Thoracic aorta (tissue), 2 donors: ENCODE data around the gene LGALS9C. TPM values are rescaled to one million over a fixed set of nuclear protein-coding genes. Genes with fewer than 3 reads are reported as not detected.
"Not testable (repeated sequence)": the region's sequence is repeated elsewhere in the genome, so short reads cannot be mapped to it uniquely, and the experiment has no call there.

ENCODE experiments used
- ATAC-seq: fragments of 150-250 bp; one replicate; pipeline ENCODE4 v1.8.0; 2017; ENCODE audit warnings: low read depth; ENCODE audit not compliant: insufficient number of reproducible peaks, low FRiP score
- DNase-seq: peaks from one replicate; pipeline ENCODE4 v3.0.0-alpha.2; 2020; ENCODE audit warnings: low spot score
- H3K27ac ChIP-seq, 2 donors: fragments of 200-600 bp; sonication (generic); 1 replicate in 1 of 2; 2 replicates in 1 of 2; pipeline ENCODE4 v1.5.1; 2016; ENCODE audit warnings: mild to moderate bottlenecking in 2 of 2, moderate library complexity in 2 of 2
- H3K27me3 ChIP-seq: fragments of 200-600 bp; sonication (generic); replicated peaks from 2 replicates; pipeline ENCODE4 v1.6.0; 2016; ENCODE audit warnings: mild to moderate bottlenecking; ENCODE audit not compliant: insufficient read depth
- H3K36me3 ChIP-seq: fragments of 200-600 bp; sonication (generic); one replicate; pipeline ENCODE4 v1.5.1; 2016
- H3K4me1 ChIP-seq, 2 donors: fragments of 200-600 bp; sonication (generic); 1 replicate in 1 of 2; 2 replicates in 1 of 2; pipeline versions ENCODE4 v1.5.1 to v1.6.0; 2016; ENCODE audit warnings: low read depth in 2 of 2, mild to moderate bottlenecking in 1 of 2; ENCODE audit not compliant: control insufficient read depth in 1 of 2
- H3K4me3 ChIP-seq: fragments of 200-600 bp; sonication (generic); 2 replicates; pipeline ENCODE4 v1.5.1; 2016; ENCODE audit warnings: mild to moderate bottlenecking
- H3K9me3 ChIP-seq: fragments of 200-600 bp; sonication (generic); 2 replicates; pipeline ENCODE4 v1.5.1; 2016
- total RNA-seq, 2 donors: library from RNA; depleted of rRNA; stranded (reverse); fragments of >200 nt; gene quantifications; one replicate each; pipeline versions ENCODE4 v1.1.0 to v1.2.3, GENCODE V29; 2016

Gene LGALS9C
- total RNA-seq, 2 donors from 2014 or later = not detected

DNA sequence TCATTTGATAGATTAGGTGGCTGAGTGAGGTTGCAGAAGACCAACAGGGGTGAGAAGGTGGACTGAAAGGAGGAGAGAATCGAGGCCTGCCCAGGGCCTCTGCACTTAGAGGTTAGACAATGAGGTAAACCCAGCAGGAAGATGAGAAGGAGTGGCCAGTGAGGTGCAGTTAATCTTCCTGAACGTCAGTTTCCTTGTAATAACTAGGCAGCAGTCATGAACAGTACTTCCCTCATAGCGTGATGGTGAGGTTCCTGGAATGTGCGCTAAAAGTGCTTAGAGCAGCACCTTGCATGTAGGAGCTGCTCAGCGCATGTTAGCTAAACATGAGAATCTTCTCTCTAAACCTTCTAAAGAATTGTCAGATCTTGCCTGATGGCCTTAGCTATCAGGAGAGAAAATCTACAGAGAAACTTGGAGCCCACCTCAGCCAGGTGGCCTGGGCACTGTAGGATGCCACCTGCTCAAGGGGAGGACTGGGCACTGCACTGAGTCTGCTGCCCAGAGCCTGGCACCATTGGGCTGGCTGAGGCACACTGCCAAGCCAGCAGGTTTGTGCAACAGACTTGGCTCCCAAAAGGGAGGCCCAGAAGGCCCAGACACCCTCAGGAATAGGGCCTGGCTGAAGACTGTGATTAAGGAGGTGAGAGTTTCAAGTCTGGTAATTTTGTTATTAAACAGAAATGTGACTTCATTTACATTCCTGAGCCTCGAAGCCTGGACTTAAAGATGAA, 10.2 kb upstream of the LGALS9C start:
- DNase-seq, H3K4me1 ChIP-seq, ATAC-seq, H3K4me3 ChIP-seq, H3K36me3 ChIP-seq, H3K9me3 ChIP-seq, H3K27ac ChIP-seq, H3K27me3 ChIP-seq: not testable (repeated sequence)

DNA sequence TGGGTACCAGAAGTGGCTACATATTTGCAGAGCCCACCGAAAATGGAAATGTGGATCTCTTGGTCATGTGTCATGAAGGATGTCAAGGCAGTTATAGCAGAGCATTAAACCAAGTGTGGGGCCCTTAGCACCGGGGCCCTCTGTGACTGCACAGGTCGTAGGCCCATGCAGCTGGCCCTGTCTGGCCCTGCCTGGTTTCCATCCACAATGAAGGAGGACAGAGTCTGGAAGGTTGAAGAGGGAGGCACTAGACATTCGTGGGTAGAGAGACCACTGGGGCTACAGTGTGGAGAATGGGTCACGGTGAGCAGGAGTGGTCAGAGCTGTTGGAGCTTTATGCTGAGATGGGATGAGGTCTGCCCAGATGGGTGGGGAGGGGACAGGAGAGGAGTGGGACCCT, 9.6 kb upstream of the LGALS9C start:
- H3K36me3 ChIP-seq, H3K27me3 ChIP-seq, DNase-seq, H3K9me3 ChIP-seq, H3K4me3 ChIP-seq, H3K27ac ChIP-seq, ATAC-seq, H3K4me1 ChIP-seq: not testable (repeated sequence)

DNA sequence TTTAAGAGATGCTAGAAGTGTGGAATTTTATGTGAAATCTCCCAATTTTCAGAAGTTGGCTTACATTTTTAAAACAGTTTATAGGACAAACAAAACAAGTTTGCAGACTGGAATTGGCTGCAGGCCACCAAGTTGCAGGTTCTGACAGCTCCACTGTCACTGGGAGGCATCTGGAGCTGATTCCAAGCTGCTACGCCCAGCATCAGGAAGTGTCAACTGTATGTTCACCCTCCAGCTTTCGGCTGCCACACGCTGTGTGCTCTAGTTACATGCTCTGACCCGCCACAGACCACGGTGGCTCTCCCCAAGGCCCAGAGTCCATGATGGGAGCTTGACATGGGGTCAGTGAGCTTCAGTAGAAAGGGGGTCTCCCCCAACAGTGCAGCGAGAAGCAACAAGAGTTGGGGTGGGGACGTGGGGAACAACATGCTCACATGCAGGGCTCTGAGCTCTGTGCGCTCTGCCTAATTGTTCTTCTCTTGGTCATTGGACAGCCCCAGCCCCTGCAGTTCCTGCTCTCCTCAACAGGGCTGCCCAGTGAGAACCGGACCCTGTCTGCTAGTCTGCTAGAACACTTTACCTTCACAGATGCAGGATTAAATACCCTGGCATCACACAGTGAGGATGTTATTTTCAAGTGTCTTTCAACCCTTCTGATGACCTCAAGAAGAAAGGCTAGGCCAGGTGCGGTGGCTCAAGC, 8.0 kb upstream of the LGALS9C start:
- not testable (repeated sequence) for H3K4me1 ChIP-seq, ATAC-seq, H3K27me3 ChIP-seq, H3K36me3 ChIP-seq, DNase-seq, H3K9me3 ChIP-seq, H3K4me3 ChIP-seq, H3K27ac ChIP-seq

DNA sequence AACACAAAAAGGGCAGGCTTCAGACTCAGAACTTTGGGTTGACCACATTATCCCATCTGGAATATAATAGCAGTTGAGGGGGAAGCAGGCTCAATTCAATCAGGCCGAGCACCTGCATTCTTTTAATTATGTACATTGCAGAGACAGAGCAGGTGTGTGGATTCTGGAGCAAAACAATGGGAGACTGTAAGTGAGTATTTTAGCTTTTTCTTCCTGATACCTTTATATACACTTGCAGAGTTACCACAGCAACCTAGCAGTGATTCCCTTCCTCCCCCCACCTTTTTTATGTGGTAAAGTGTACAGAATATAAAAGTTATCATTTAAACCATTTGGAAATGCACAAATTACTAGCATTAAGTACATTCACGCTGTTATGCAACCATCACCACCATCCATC, 6.8 kb upstream of the LGALS9C start:
- not testable (repeated sequence) for H3K9me3 ChIP-seq, H3K4me3 ChIP-seq, DNase-seq, H3K36me3 ChIP-seq, H3K4me1 ChIP-seq, ATAC-seq, H3K27me3 ChIP-seq, H3K27ac ChIP-seq

DNA sequence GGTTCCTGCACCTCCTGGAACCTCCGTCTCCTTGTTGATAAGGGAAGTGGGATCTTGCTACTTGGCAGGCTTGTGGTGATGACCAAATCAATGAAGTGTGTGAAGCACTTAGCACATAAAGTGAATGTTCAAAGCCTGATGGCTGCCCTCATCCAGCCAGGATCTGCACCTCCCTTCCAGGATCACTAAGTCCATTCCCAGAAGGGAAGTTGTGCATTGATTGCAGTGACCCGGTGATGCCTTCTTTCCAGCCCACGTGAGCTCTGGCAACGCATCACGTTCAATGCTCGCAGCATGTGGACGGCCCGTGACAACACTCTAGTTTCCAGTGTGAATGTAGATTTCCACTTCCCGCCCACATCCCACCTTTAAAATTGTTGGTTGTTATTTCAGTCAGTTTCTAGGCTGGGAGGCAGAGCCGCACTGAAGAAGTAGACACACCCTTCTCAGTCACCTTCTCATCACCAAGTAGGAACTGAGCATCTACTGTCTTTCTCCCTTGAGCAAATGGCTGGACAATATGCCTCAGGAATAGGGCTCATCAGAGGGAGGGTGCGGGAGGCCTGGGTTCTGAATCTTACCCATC, 6.2 kb upstream of the LGALS9C start:
- H3K4me3 ChIP-seq, H3K27me3 ChIP-seq, ATAC-seq, H3K27ac ChIP-seq, DNase-seq, H3K36me3 ChIP-seq, H3K4me1 ChIP-seq, H3K9me3 ChIP-seq: not testable (repeated sequence)

DNA sequence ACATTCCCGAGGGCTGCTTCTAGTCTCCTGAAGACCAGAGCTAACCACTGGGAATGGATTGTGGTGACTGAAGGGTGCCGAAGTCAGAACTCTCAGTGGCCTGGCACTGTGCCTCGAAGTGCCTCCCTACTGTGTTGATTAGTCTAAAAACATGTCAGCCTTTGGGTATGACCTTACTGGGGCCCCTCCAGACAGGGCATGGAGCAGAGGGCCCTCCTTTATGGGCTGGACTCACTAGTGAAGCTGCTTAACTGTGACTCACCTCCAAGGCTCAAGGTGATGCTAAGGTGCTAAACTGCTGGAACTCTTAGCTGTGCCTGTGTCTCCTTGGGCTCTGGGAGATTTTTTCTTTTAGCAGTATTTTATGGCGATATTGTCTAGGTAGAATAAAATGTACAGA, 2.6 kb upstream of the LGALS9C start:
- not testable (repeated sequence) for H3K4me1 ChIP-seq, ATAC-seq, DNase-seq, H3K9me3 ChIP-seq, H3K4me3 ChIP-seq, H3K27ac ChIP-seq, H3K27me3 ChIP-seq, H3K36me3 ChIP-seq

DNA sequence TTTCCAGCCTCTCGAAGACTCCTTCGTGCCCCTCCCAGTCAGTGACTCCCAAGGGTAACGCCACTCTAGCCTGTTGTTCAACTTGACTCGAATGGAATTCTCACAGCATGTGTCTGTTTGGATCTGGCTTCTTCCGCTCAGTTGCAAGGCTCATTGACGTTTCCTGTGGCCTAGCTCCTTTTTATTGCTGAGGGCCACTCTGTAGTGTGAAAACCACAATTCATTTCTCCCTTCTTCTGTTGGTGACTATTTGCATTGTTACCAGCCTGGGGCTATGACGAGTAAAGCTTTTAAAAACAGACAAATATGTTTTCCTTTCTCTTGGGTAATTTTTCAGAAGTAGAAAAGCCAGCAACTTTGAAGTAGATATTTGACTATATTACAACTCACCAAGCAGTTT, 1.8 kb upstream of the LGALS9C start:
- not testable (repeated sequence) for ATAC-seq, H3K4me3 ChIP-seq, H3K27me3 ChIP-seq, H3K9me3 ChIP-seq, H3K27ac ChIP-seq, DNase-seq, H3K4me1 ChIP-seq, H3K36me3 ChIP-seq

DNA sequence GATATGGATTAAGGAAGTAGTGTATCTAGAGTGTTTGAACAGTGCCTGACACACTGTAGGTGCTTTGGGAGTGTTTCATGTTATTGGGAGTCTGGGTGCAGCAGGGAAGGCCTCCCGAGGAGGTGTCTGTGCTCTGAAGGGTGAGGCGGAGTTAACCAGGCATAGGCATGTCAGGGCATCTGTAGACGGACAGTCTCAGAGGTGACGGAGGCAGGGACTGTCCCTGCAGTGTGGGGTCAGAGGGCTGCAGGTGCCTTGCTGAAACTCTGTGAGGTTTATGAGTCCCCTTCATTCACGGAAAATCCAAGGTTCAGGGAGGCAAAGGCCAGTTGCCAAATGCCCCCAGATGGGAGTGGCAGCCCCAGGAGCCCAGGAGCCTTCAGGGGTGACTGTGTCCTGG, 778 bp downstream of the LGALS9C start:
- not testable (repeated sequence) for H3K9me3 ChIP-seq, H3K36me3 ChIP-seq, ATAC-seq, H3K27me3 ChIP-seq, H3K4me1 ChIP-seq, DNase-seq, H3K27ac ChIP-seq, H3K4me3 ChIP-seq

DNA sequence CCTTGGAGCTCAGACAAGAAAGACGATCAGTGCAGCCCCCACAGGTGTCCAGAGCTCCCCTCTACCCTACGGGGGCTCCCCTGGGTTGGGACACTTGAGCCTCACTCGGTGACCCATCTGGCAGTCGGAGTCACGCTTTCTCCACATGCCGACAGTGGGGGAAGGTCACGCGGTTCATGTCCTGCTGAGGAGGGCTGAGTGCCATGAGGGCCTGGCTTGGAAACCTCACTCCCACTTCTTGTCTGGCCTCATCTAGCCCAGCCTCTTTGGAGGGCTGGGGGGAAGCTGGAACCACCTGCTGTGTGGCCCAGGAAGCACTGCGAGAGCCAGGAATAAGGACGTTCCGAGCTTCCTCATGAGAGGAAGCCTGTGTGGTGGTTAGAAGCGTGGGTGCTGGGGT, 1.8 kb downstream of the LGALS9C start:
- not testable (repeated sequence) for H3K4me1 ChIP-seq, H3K9me3 ChIP-seq, H3K4me3 ChIP-seq, H3K36me3 ChIP-seq, DNase-seq, ATAC-seq, H3K27ac ChIP-seq, H3K27me3 ChIP-seq

DNA sequence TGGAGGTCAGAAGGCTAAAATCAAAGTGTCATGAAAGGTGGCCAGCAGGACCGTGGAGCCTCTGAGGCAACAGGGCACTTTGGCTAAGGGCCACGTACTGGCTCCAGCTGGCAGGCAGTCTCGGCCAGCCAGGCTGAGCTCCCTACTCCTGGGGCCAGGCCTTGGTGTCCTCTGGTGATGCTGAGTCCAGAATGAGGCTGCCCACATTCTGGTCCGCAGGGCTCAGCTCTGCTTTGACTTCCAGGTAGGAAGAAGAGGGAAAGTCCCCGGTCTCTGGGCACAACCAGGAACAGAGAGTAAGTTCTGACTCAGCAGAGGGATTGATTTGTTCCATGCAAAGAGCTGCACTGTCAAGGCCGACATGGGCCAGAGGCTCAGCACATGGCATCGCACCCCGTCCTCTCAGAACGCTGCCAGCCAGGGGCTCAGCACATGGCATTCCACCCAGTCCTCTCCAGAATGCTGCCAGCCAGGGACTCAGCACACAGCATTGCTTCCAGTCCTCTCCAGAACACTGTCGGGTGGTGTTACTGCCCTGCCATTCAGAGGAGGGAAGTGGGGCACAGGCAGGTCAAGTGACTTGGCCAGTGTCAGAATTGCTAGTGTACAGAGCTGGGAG, 2.5 kb downstream of the LGALS9C start:
- not testable (repeated sequence) for ATAC-seq

DNA sequence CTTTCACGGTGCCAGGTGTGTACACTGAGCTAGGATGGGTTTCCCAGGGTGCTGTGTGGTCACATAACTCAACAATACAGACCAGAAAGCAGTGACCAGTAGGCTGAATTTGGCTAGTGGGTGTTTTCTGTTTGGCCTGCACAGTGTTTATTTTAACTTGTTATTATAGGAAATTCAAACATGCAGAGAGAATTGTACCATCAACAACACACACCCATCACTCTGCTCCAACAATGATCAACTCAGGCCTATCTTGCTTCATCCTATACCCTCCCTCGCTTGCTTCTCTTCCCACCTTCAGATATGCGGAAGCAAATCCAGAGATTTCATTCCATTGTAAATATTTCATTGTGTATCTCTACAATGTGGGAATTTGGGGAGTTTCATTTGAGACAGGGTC, 5.2 kb downstream of the LGALS9C start:
- ATAC-seq, H3K4me3 ChIP-seq: not testable (repeated sequence)

More for the DNA sequence above, 2.5 kb downstream of the LGALS9C start:
- H3K9me3 ChIP-seq, H3K4me3 ChIP-seq, H3K4me1 ChIP-seq, H3K36me3 ChIP-seq, H3K27ac ChIP-seq, H3K27me3 ChIP-seq, DNase-seq: not testable (repeated sequence)

DNA sequence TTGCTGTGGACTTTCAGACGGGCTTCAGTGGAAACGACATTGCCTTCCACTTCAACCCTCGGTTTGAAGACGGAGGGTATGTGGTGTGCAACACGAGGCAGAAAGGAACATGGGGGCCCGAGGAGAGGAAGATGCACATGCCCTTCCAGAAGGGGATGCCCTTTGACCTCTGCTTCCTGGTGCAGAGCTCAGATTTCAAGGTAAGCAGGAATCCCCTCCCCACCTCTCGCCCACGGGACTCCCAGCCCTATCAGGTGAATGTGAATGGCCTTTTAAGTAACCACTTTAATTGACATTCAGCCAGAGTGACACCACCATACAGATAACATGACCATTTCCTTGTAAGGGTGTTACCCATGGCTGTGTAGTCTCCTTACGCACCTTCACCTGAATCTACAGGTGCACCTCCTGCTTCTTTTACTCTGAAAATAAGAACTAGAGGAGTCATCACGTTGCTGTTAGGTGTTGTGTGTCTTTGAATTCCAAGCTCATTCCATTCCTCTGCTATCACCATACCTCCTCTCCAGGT, 9.4 kb downstream of the LGALS9C start:
- not testable (repeated sequence) for H3K4me3 ChIP-seq, H3K4me1 ChIP-seq, ATAC-seq, H3K36me3 ChIP-seq, DNase-seq, H3K9me3 ChIP-seq, H3K27me3 ChIP-seq, H3K27ac ChIP-seq

More for the DNA sequence above, 5.2 kb downstream of the LGALS9C start:
- H3K36me3 ChIP-seq, H3K9me3 ChIP-seq, H3K27ac ChIP-seq, DNase-seq, H3K4me1 ChIP-seq, H3K27me3 ChIP-seq: not testable (repeated sequence)
